ENCODE data around the gene ASB2. TPM values are rescaled to one million over a fixed set of nuclear protein-coding genes. Genes with fewer than 3 reads are reported as not detected.

The ASB2 gene
- total RNA-seq, 1 experiment from 2014 or later, result 0.35 TPM

GRCh38 chr14:93963692-93964091 lies 12.7 kb downstream of the ASB2 start:
- no peaks in the 10 kb centered on the region for H3K36me3 Mint-ChIP-seq (ENCODE audit: insufficient read depth in 1 of 3, low read depth in 3 of 3)
- H3K4me3 Mint-ChIP-seq, result no peak overlapping the region
- no peak overlapping the region for H2AFZ ChIP-seq (ENCODE audit: low read length)

More at GRCh38 chr14:93963692-93964091, 12.7 kb downstream of the ASB2 start:
- Histone ChIP-seq H3K4me1 (ENCODE audit: insufficient read depth, low read length) (no peaks in the 10 kb centered on the region), H3K9me3 (ENCODE audit: control insufficient read depth, low read depth, low read length) (no peaks in the 10 kb centered on the region), H2BK20ac (ENCODE audit: low read depth, low read length, poor library complexity, severe bottlenecking) (no peak overlapping the region), H3K23me2 (ENCODE audit: insufficient read length, low read depth, low read length, poor library complexity, severe bottlenecking) (no peaks in the 10 kb centered on the region), H2AK5ac (ENCODE audit: insufficient read length, low read length) (no peak overlapping the region), H3K14ac (ENCODE audit: insufficient read depth, low read length) (no peak overlapping the region), H3K4ac (ENCODE audit: low read depth, low read length) (no peak overlapping the region), H2BK120ac (ENCODE audit: low read depth, low read length, poor library complexity, severe bottlenecking) (no peak overlapping the region), H4K91ac (ENCODE audit: insufficient read length, low read depth, low read length) (no peak overlapping the region), H4K5ac (ENCODE audit: insufficient read length, low read depth, low read length) (no peak overlapping the region), H3K79me1 (ENCODE audit: insufficient read depth, low read depth, low read length, poor library complexity, severe bottlenecking) (no peaks in the 10 kb centered on the region), H2BK12ac (ENCODE audit: insufficient read length, low read depth, low read length) (no peak overlapping the region), H3K23ac (ENCODE audit: insufficient read length, low read depth, low read length) (no peak overlapping the region), H3K27me3 (ENCODE audit: insufficient read depth, low read length) (no peaks in the 10 kb centered on the region), H3K9ac (ENCODE audit: extremely low read depth, insufficient read length, low read length) (no peak overlapping the region), H3T11ph (ENCODE audit: low read length) (no peak overlapping the region), H2BK15ac (ENCODE audit: low read depth, low read length) (no peak overlapping the region), H2BK5ac (ENCODE audit: insufficient read length, low read length) (no peak overlapping the region), H4K8ac (replicated peaks; ENCODE audit: insufficient read length, low read depth, low read length) (no peak overlapping the region), H3K79me2 (ENCODE audit: insufficient read depth, low read length) (no peaks in the 10 kb centered on the region), H3K56ac (ENCODE audit: insufficient read length, low read depth, low read length) (no peak overlapping the region), H3K4me2 (ENCODE audit: insufficient read depth, insufficient read length, low read length) (no peak overlapping the region), H4K20me1 (ENCODE audit: control insufficient read depth, insufficient read depth, insufficient read length) (peaks cover 2% of the 10 kb centered on the region), H3K27ac (ENCODE audit: insufficient read length, low read depth, low read length) (no peak overlapping the region), H3K18ac (ENCODE audit: insufficient read length, low read depth, low read length) (no peak overlapping the region)
- H3K4me1 Mint-ChIP-seq, result peaks cover 11 to 16% of the 10 kb centered on the region in 2 experiments
- H3K27me3 Mint-ChIP-seq (ENCODE audit: low read depth), result no peaks in the 10 kb centered on the region; the same call in 1 of the 2 replicates
- no peaks in the 10 kb centered on the region for H3K9me3 Mint-ChIP-seq
- no peak overlapping the region for H3K27ac Mint-ChIP-seq
- no peak for DNase-seq
- whole genome bisulfite sequencing (ENCODE audit: extremely low coverage, insufficient read length, low lambda C conversion rate), result no CpG with 5 or more reads among the region's 4 CpGs
- no peak for TF ChIP-seq CTCF (conservative IDR thresholded peaks at IDR 0.05)
